ENCODE data around the gene NUDT13. TPM values are rescaled to one million over a fixed set of nuclear protein-coding genes. Genes with fewer than 3 reads are reported as not detected.

The NUDT13 gene
- total and polyA plus RNA-seq, 2 of the 8 experiments (the other 6 are each of a cell fraction or from before 2014, with no cell fraction given) = 1.5 to 1.9 TPM

DNA sequence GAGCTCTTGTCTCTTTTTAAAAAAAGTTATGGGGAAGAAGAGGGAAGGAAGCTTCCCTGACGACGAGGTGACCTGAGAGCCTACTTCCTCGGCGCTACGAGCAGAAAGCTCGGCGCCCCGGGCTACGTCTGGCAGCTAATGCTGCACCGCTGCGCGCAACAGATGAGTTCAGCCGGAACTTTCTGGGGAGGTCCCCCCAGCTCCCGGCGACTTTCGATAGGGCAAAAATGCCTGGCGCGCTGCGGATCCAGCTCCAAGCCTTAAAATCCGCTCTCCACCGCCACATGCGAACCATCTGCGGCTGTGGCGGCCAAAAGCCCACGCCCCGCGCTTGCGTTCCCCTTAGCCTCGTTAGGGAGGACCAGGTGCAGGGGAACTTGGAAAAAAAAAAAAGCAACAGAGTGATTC lies 14.2 kb upstream of the NUDT13 start (continued):
- TF ChIP-seq TBP (IDR thresholded peaks at IDR 0.05; ENCODE audit: low read depth, low read length) = peak; percentile 37
- TF ChIP-seq PHF8 (conservative IDR thresholded peaks at IDR 0.05; ENCODE audit: low read depth, low read length) = no peak
- TF ChIP-seq ATF2 (IDR thresholded peaks at IDR 0.05; ENCODE audit: low read length) = no peak
- TF ChIP-seq CHD2 (IDR thresholded peaks at IDR 0.05; ENCODE audit: low read length) = no peak
- no peak for TF ChIP-seq CBX5 (IDR thresholded peaks at IDR 0.05; ENCODE audit: low read depth, low read length)
- no peak for TF ChIP-seq TAF7 (optimal IDR thresholded peaks at IDR 0.05; ENCODE audit: borderline replicate concordance, low read depth, low read length)
- no peak for TF ChIP-seq FOSL1 (IDR thresholded peaks at IDR 0.05; ENCODE audit: insufficient read depth, low read depth, low read length)
- TF ChIP-seq SUZ12 (IDR thresholded peaks at IDR 0.05; ENCODE audit: low read length) = no peak
- no peak for TF ChIP-seq POU5F1 (IDR thresholded peaks at IDR 0.05; ENCODE audit: low read depth, low read length)
- no peak for TF ChIP-seq KDM1A (IDR thresholded peaks at IDR 0.05; ENCODE audit: borderline replicate concordance, low read length)
- TF ChIP-seq BCL11A (IDR thresholded peaks at IDR 0.05; ENCODE audit: low read depth in 2 of 2, low read length in 2 of 2) = no peak
- no peak for TF ChIP-seq YY1 (IDR thresholded peaks at IDR 0.05; ENCODE audit: low read depth, low read length)
- TF ChIP-seq TEAD4 (IDR thresholded peaks at IDR 0.05; ENCODE audit: low read depth, low read length) = no peak
- TF ChIP-seq CHD1 (IDR thresholded peaks at IDR 0.05; ENCODE audit: low read depth, low read length) = no peak
- TF ChIP-seq TAF1 (IDR thresholded peaks at IDR 0.05; ENCODE audit: low read depth, low read length) = peak; percentile 67; the same call in 1 of the 2 replicates
- no peak for TF ChIP-seq KDM4A (IDR thresholded peaks at IDR 0.05; ENCODE audit: low read depth, low read length, severe bottlenecking)
- no peak for TF ChIP-seq CTBP2 (IDR thresholded peaks at IDR 0.05; ENCODE audit: borderline replicate concordance, insufficient read depth, insufficient read length, low read length)
